ENCODE results near the gene MLEC.

DNA sequence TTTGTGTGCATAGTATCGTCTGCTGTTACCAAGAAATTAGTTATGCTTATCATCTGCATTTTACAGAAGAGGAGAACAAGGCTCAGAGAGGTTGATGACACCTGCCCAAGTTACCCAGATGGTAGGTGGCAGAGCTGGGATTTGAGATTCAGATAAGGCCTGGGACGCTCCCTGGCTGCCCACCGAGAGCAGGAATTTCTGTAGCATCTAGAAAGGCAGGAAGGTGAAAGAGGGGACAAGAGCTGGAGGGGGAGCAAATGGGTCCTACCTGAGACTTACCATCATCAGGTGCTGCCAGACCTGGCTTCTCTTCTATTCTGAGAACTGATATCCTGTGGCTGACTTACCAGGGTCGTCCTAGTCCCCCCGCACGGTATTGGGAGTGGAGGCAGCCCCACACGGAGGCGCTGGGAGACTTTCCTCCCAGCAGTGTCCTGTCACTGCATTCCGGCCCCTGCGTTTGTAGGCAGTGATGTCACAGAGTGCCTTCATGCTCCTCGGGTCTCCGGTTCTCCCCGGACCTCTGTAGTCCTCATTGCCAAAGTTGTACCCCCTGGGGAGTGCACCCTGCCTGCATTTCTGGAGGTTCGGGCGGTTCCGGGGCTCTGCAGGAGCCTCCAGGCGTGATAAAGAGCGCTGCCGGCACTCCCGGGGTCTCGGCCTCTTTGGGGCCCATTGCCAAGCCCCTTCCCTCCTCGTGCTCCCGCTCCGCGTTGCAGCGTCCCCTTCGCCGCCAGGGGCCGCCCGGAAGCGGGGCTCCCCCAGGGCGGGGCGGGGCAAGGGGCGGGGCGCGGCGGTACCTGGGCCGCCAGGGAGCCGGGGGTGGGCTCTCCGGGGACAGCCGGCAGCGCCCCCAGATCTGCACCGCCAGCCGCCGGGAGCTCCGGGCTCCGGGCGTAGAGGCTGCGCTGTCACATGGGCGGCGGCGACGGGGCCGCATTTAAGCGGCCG, 46.9 kb upstream of the MLEC start, which contains the start of gene CABP1:
- TF ChIP-seq CTCF (IDR thresholded peaks at IDR 0.05; ENCODE audit: poor library complexity) (peak; percentile 33), EZH2 (IDR thresholded peaks at IDR 0.05; ENCODE audit: borderline replicate concordance) (no peak)
